Raji (cell line): Measurements from ENCODE around the gene GABRG3.

Experiments
- POLR2A ChIP-seq: IDR thresholded peaks from 2 replicates; pipeline ENCODE4 v1.6.1; 2011; ENCODE audit warnings: low read depth, low read length, control low read depth; ENCODE audit not compliant: insufficient read depth

GABRG3 gene

GRCh38 chr15:26970712-26971210 lies at the start of gene GABRG3:
GABRG3 (plus strand) TSS chr15:26971181.
- no peak for TF ChIP-seq POLR2A

- TF ChIP-seq POLR2A: no peak
Observed at GRCh38 chr15:26921433-26921832, 49.5 kb upstream of the GABRG3 start.

- TF ChIP-seq POLR2A: no peak
Observed at GRCh38 chr15:26926081-26926480, 44.9 kb upstream of the GABRG3 start.

GRCh38 chr15:26928051-26928450 lies 42.9 kb upstream of the GABRG3 start:
- TF ChIP-seq POLR2A: no peak

- no peak for TF ChIP-seq POLR2A
Observed at GRCh38 chr15:26929588-26929987, 41.4 kb upstream of the GABRG3 start.

GRCh38 chr15:26934848-26935247 lies 36.1 kb upstream of the GABRG3 start:
- TF ChIP-seq POLR2A: no peak

- TF ChIP-seq POLR2A: no peak
Observed at GRCh38 chr15:26935322-26935721, 35.7 kb upstream of the GABRG3 start.

- TF ChIP-seq POLR2A: no peak
Observed at GRCh38 chr15:26936502-26936901, 34.5 kb upstream of the GABRG3 start.

GRCh38 chr15:26937134-26937533 lies 33.8 kb upstream of the GABRG3 start:
- TF ChIP-seq POLR2A: no peak

GRCh38 chr15:26939398-26939797 lies 31.6 kb upstream of the GABRG3 start:
- no peak for TF ChIP-seq POLR2A

GRCh38 chr15:26941489-26941888 lies 29.5 kb upstream of the GABRG3 start:
- no peak for TF ChIP-seq POLR2A

- no peak for TF ChIP-seq POLR2A
Observed at GRCh38 chr15:26943866-26944265, 27.1 kb upstream of the GABRG3 start.

- TF ChIP-seq POLR2A: no peak
Observed at GRCh38 chr15:26945046-26945445, 25.9 kb upstream of the GABRG3 start.

GRCh38 chr15:26950001-26950400 lies 21.0 kb upstream of the GABRG3 start:
- no peak for TF ChIP-seq POLR2A

- no peak for TF ChIP-seq POLR2A
Observed at GRCh38 chr15:26954403-26954802, 16.6 kb upstream of the GABRG3 start.

GRCh38 chr15:26967719-26968269 lies 3.2 kb upstream of the GABRG3 start:
- TF ChIP-seq POLR2A: no peak

- no peak for TF ChIP-seq POLR2A
Observed at GRCh38 chr15:26968806-26969205, 2.2 kb upstream of the GABRG3 start.

- TF ChIP-seq POLR2A: no peak
Observed at GRCh38 chr15:26971271-26972018, 464 bp downstream of the GABRG3 start.
